ES-I3 (cell line): Measurements from ENCODE around the gene MAP3K9.

Experiments
- H3K36me3 ChIP-seq: 2 replicates; pipeline ENCODE4 v1.6.1; 2013; ENCODE audit warnings: mild to moderate bottlenecking, low read length, control low read depth, moderate library complexity; ENCODE audit not compliant: insufficient read depth
- H3K4me1 ChIP-seq: 2 replicates; pipeline ENCODE4 v1.6.1; 2013; ENCODE audit warnings: mild to moderate bottlenecking, control low read depth, low read length; ENCODE audit not compliant: insufficient read depth
- H3K9ac ChIP-seq: 2 replicates; pipeline ENCODE4 v1.6.1; 2013; ENCODE audit warnings: low read depth, mild to moderate bottlenecking, low read length, moderate library complexity
- H3K9me3 ChIP-seq: 2 replicates; pipeline ENCODE4 v1.6.1; 2013; ENCODE audit warnings: mild to moderate bottlenecking, low read length, moderate library complexity; ENCODE audit not compliant: control insufficient read depth, insufficient read depth

Gene MAP3K9

GRCh38 chr14:70830998-70831781, 21.9 kb upstream of the MAP3K9 start:
- peaks cover under 1% of the 10 kb centered on the region; the same call in 1 of the 2 replicates for H3K9me3 ChIP-seq
- H3K36me3 ChIP-seq: no peaks in the 10 kb centered on the region
- H3K9ac ChIP-seq: no peak overlapping the region
- H3K4me1 ChIP-seq: no peaks in the 10 kb centered on the region; the same call in 1 of the 2 replicates

- Histone ChIP-seq H3K9me3 (no peaks in the 10 kb centered on the region), H3K9ac (no peak overlapping the region), H3K36me3 (no peaks in the 10 kb centered on the region), H3K4me1 (peaks cover under 1% of the 10 kb centered on the region)
Measured at GRCh38 chr14:70828188-70828587, 18.9 kb upstream of the MAP3K9 start.

- no peaks in the 10 kb centered on the region for H3K9me3 ChIP-seq
- H3K9ac ChIP-seq: no peak overlapping the region
- no peaks in the 10 kb centered on the region for H3K36me3 ChIP-seq
- H3K4me1 ChIP-seq: peaks cover 3% of the 10 kb centered on the region
Measured at GRCh38 chr14:70827752-70828151, 18.4 kb upstream of the MAP3K9 start.

- no peak overlapping the region for H3K9ac ChIP-seq
- peaks cover 3% of the 10 kb centered on the region for H3K4me1 ChIP-seq
- no peaks in the 10 kb centered on the region for H3K36me3 ChIP-seq
- H3K9me3 ChIP-seq: no peaks in the 10 kb centered on the region
Measured at GRCh38 chr14:70827347-70827746, 18.0 kb upstream of the MAP3K9 start.

- Histone ChIP-seq H3K9ac (peak overlapping the region; percentile 96; the same call in 1 of the 2 replicates), H3K4me1 (peaks cover 3% of the 10 kb centered on the region), H3K9me3 (no peaks in the 10 kb centered on the region), H3K36me3 (no peaks in the 10 kb centered on the region)
Measured at GRCh38 chr14:70823281-70823680, 14.0 kb upstream of the MAP3K9 start.

GRCh38 chr14:70822530-70823185, 13.3 kb upstream of the MAP3K9 start:
- Histone ChIP-seq H3K36me3 (no peaks in the 10 kb centered on the region), H3K4me1 (peaks cover 3% of the 10 kb centered on the region), H3K9me3 (no peaks in the 10 kb centered on the region), H3K9ac (peak overlapping the region; percentile 96)

GRCh38 chr14:70821584-70822529, 12.5 kb upstream of the MAP3K9 start:
- peaks cover 3% of the 10 kb centered on the region; the same call in 1 of the 2 replicates for H3K4me1 ChIP-seq
- peak overlapping the region; percentile 96 for H3K9ac ChIP-seq
- H3K36me3 ChIP-seq: no peaks in the 10 kb centered on the region
- H3K9me3 ChIP-seq: no peaks in the 10 kb centered on the region

- Histone ChIP-seq H3K4me1 (peaks cover 5% of the 10 kb centered on the region; the same call in 1 of the 2 replicates), H3K9ac (peak overlapping the region; percentile 46; the same call in 1 of the 2 replicates), H3K36me3 (no peaks in the 10 kb centered on the region), H3K9me3 (no peaks in the 10 kb centered on the region)
Measured at GRCh38 chr14:70816525-70816924, 7.2 kb upstream of the MAP3K9 start.

- no peak overlapping the region for H3K9ac ChIP-seq
- H3K36me3 ChIP-seq: no peaks in the 10 kb centered on the region
- H3K9me3 ChIP-seq: no peaks in the 10 kb centered on the region
- H3K4me1 ChIP-seq: peaks cover 5% of the 10 kb centered on the region; the same call in 1 of the 2 replicates
Measured at GRCh38 chr14:70814466-70814865, 5.2 kb upstream of the MAP3K9 start.

GRCh38 chr14:70812124-70812818, 3.0 kb upstream of the MAP3K9 start:
- Histone ChIP-seq H3K9me3 (no peaks in the 10 kb centered on the region), H3K9ac (no peak overlapping the region), H3K4me1 (peaks cover 10% of the 10 kb centered on the region), H3K36me3 (no peaks in the 10 kb centered on the region)

- Histone ChIP-seq H3K4me1 (peaks cover 10% of the 10 kb centered on the region), H3K9ac (peak overlapping the region; percentile 70; the same call in 1 of the 2 replicates), H3K9me3 (no peaks in the 10 kb centered on the region), H3K36me3 (no peaks in the 10 kb centered on the region)
Measured at GRCh38 chr14:70811578-70811977, 2.3 kb upstream of the MAP3K9 start.

- no peaks in the 10 kb centered on the region for H3K36me3 ChIP-seq
- H3K9me3 ChIP-seq: no peaks in the 10 kb centered on the region
- H3K9ac ChIP-seq: peak overlapping the region; percentile 70; the same call in 1 of the 2 replicates
- H3K4me1 ChIP-seq: peaks cover 10% of the 10 kb centered on the region
Measured at GRCh38 chr14:70811050-70811449, 1.7 kb upstream of the MAP3K9 start.

GRCh38 chr14:70810621-70811020, 1.3 kb upstream of the MAP3K9 start:
- peak overlapping the region; percentile 70 for H3K9ac ChIP-seq
- H3K4me1 ChIP-seq: peaks cover 10% of the 10 kb centered on the region
- no peaks in the 10 kb centered on the region for H3K36me3 ChIP-seq
- no peaks in the 10 kb centered on the region for H3K9me3 ChIP-seq
